Thyroid gland (tissue), 4 donors: Measurements from ENCODE around the gene ZER1. TPM values are rescaled to one million over a fixed set of nuclear protein-coding genes. Genes with fewer than 3 reads are reported as not detected.
A peak's percentile ranks its signal among the peaks of the same experiment; 100 is the strongest.
"Not testable (repeated sequence)": the region's sequence is repeated elsewhere in the genome, so short reads cannot be mapped to it uniquely, and the experiment has no call there.

Experiments
- DNase-seq, 2 donors: peaks; one replicate each; pipeline ENCODE4 v3.0.0-alpha.2; 2019
- H3K27ac ChIP-seq, 3 donors: fragments of 200-600 bp; sonication (generic); 1 replicate in 2 of 3; 2 replicates in 1 of 3; pipeline ENCODE4 v1.5.1; 2016 to 2019; ENCODE audit warnings: mild to moderate bottlenecking in 1 of 3, moderate library complexity in 1 of 3
- H3K27me3 ChIP-seq: fragments of 200-600 bp; sonication (generic); one replicate; pipeline ENCODE4 v1.5.1; 2019
- H3K36me3 ChIP-seq, 2 donors: fragments of 200-600 bp; sonication (generic); one replicate each; pipeline ENCODE4 v1.5.1; 2016 to 2019
- H3K4me1 ChIP-seq, 2 donors: fragments of 200-600 bp; sonication (generic); one replicate each; pipeline ENCODE4 v1.5.1; 2017 to 2019
- H3K4me3 ChIP-seq, 3 donors: fragments of 200-600 bp; sonication (generic); replicated peaks in 1 of 3; 1 replicate in 2 of 3; 2 replicates in 1 of 3; pipeline ENCODE4 v1.5.1; 2016; ENCODE audit warnings: mild to moderate bottlenecking in 1 of 3
- H3K9me3 ChIP-seq: fragments of 200-600 bp; sonication (generic); one replicate; pipeline ENCODE4 v1.5.1; 2017
- POLR2A ChIP-seq, 2 donors: fragments of 450-650 bp; IDR thresholded peaks; one replicate each; pipeline ENCODE4 v1.6.1; 2017; ENCODE audit warnings: antibody characterized with exemption in 2 of 2, mild to moderate bottlenecking in 2 of 2, moderate library complexity in 1 of 2
- WGBS, 2 donors: methylation state at CpG; one replicate each; pipeline ENCODE4 v1.1.5; 2017; 5-methylcytosine and 5-hydroxymethylcytosine counted together
- intact Hi-C: fragments of 100-400 bp; cut with DNase I; formaldehyde crosslinking; loops from one replicate; pipeline ENCODE4 v1.15.1; 2023
- total RNA-seq, 4 donors: library from RNA; depleted of rRNA; stranded (reverse); fragments of >200 nt; gene quantifications; one replicate each; pipeline ENCODE4 v1.2.3, GENCODE V29; 2016
- TF ChIP-seq, protein P1 (sequence below), 6 experiments: fragments of 200-600 bp in 3 of 6; fragments of 450-650 bp in 3 of 6; sonication (generic) in 3 of 6; IDR thresholded peaks; one replicate each; pipeline ENCODE4 v1.5.1; 2016 to 2019; ENCODE audit warnings: antibody characterized with exemption in 6 of 6, mild to moderate bottlenecking in 2 of 6, inconsistent platforms in 1 of 6, moderate library complexity in 1 of 6

ZER1 gene
- total RNA-seq, 4 donors from 2014 or later = 45.1 to 129 (median 70.2) TPM

DNA sequence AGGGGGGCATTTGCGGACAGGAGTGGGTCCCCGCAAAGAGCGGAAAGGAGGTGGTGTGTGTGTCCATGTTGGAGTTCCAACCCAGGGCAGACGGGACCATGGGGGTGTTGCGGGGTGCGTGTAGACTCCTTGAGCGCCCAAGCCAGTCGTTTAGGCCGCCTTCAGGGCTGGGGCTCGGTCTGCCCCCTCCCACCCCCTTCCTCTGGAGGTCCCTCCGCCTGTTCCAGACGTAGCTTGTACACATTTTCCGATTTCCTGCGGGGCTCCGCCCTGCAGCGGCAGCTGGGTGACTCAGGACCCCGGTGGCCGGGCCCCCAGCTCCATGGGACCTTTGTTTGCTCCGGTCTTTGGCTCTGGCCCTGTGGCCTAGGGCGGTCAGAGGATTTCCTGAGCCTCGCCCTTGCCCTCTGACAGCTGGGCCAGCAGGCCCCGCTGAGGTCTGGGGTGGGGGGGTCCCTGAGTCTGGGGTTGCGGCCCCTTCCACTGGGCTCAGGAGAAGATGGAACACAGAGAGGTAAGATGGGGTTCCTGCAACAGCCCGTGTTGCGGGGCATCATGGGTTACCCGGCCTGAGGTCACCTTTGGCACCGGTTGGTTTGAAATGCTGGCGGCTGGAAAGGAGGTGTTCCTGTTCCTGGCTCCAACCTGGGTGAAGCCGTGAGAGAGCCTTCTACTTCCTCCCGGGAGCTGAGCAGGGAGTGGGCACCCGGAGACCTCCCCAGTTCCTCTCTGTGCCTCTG lies 67.9 kb downstream of the ZER1 start:
- TF ChIP-seq, protein P1, sequence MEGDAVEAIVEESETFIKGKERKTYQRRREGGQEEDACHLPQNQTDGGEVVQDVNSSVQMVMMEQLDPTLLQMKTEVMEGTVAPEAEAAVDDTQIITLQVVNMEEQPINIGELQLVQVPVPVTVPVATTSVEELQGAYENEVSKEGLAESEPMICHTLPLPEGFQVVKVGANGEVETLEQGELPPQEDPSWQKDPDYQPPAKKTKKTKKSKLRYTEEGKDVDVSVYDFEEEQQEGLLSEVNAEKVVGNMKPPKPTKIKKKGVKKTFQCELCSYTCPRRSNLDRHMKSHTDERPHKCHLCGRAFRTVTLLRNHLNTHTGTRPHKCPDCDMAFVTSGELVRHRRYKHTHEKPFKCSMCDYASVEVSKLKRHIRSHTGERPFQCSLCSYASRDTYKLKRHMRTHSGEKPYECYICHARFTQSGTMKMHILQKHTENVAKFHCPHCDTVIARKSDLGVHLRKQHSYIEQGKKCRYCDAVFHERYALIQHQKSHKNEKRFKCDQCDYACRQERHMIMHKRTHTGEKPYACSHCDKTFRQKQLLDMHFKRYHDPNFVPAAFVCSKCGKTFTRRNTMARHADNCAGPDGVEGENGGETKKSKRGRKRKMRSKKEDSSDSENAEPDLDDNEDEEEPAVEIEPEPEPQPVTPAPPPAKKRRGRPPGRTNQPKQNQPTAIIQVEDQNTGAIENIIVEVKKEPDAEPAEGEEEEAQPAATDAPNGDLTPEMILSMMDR (IDR thresholded peaks at IDR 0.05) = no peak
- no peak for TF ChIP-seq POLR2A (IDR thresholded peaks at IDR 0.05)
- no peaks in the 10 kb centered on the region for H3K9me3 ChIP-seq
- 64 to 71% methylated on average over 13 to 30 of the region's 31 CpGs for WGBS, 2 donors
- H3K27ac ChIP-seq = peak overlapping the region in 2 of 3 donors; percentile 78 to 80
- DNase-seq = no peak
- H3K27me3 ChIP-seq = no peaks in the 10 kb centered on the region
- intact Hi-C loops = no loop called here
- H3K4me3 ChIP-seq = peak overlapping the region in 1 of 3 donors; percentile 83
- no peaks in the 10 kb centered on the region for H3K36me3 ChIP-seq
- H3K4me1 ChIP-seq = peaks cover 0 to 9% of the 10 kb centered on the region in 2 donors

DNA sequence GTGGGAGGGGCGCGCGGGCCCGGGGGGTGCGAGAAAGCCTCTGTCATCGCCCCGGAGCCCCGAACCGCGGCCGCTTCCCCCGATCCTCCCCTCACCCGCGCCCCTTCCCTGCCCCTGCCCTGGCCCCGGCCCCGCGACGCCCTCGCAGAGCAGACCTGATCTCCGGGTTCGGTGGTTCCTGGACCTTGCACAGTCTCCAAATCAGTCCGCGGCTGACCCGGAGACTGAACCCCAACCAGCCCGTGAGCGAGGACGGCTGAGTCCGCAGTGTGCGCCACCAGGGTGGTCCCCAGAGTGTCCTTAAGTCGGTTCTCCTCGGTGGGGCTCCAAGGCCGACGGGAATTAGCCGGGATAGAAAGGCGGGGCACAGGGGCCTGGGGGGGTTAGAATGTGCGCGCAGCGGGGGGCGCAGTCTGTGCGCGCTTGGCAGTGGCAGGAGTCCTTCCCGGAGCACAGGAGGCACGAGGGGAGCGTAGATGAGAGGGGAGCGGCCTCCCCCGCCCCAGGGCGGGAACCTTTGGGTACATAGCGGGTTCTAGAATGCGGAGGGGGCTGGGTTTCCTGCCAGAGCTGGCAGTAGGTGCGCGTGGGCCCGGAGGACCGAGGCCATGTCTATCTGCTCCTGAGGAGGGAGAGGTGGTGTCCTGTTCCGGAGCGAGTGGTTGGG lies 68.6 kb downstream of the ZER1 start:
- intact Hi-C loops = no loop called here
- TF ChIP-seq, protein P1 (IDR thresholded peaks at IDR 0.05) = no peak
- no peak for TF ChIP-seq POLR2A (IDR thresholded peaks at IDR 0.05)
- 5 to 20% methylated on average over 14 to 32 of the region's 55 CpGs for WGBS, 2 donors
- Histone ChIP-seq H3K4me3 (peak overlapping the region; percentile 75 to 83 (median 79)), H3K4me1 (peaks cover 0 to 9% of the 10 kb centered on the region in 2 donors), H3K27me3 (no peaks in the 10 kb centered on the region), H3K36me3 (no peaks in the 10 kb centered on the region), H3K9me3 (no peaks in the 10 kb centered on the region), H3K27ac (peak overlapping the region; percentile 51 to 80 (median 78))
- DNase-seq = peak; percentile 42 to 47

DNA sequence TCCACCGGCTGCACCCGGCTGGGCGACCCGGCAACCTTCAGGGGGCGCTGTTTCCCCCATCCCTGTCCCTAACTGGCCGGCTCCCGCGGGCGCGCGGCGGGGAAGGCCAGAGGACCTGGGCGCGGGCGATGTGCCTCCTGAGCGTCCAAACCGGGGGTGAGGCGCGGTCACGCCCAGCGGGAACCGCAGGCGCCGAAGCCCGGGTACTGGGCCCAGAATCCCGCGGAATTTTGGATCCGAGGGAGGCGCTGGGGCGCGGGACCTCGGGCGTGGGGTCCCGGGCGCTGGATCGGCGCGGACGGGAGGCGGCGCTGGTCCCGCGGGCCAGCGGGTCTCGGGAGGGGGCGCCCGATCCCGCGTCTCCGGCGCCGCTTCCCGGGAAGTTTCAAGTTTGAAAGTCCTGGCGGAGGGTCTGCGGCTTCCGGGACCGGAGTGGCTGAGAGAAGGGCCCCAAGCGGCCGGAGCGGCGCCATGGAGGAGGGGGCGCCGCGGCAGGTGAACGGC lies 69.2 kb downstream of the ZER1 start, which contains the start of gene PKN3:
PKN3 (plus strand) TSS at position 59 of the 504 bp plus-strand sequence; CDS start at position 472, 413 bp downstream.
- DNase-seq = peak; percentile 83 to 88
- Histone ChIP-seq H3K36me3 (no peaks in the 10 kb centered on the region), H3K27ac (peak within 1 kb of the TSS; percentile 51 to 80 (median 78)), H3K9me3 (no peaks in the 10 kb centered on the region), H3K27me3 (no peaks in the 10 kb centered on the region), H3K4me1 (peaks cover 0 to 9% of the 10 kb centered on the region in 2 donors), H3K4me3 (peak within 1 kb of the TSS; percentile 75 to 83 (median 79))
- intact Hi-C loops = no loop called here
- WGBS, 2 donors = 0 to 1% methylated on average over 5 to 23 of the region's 65 CpGs
- no peak for TF ChIP-seq POLR2A (IDR thresholded peaks at IDR 0.05)
- TF ChIP-seq, protein P1 (IDR thresholded peaks at IDR 0.05) = peak; percentile 53 to 93 (median 79)

DNA sequence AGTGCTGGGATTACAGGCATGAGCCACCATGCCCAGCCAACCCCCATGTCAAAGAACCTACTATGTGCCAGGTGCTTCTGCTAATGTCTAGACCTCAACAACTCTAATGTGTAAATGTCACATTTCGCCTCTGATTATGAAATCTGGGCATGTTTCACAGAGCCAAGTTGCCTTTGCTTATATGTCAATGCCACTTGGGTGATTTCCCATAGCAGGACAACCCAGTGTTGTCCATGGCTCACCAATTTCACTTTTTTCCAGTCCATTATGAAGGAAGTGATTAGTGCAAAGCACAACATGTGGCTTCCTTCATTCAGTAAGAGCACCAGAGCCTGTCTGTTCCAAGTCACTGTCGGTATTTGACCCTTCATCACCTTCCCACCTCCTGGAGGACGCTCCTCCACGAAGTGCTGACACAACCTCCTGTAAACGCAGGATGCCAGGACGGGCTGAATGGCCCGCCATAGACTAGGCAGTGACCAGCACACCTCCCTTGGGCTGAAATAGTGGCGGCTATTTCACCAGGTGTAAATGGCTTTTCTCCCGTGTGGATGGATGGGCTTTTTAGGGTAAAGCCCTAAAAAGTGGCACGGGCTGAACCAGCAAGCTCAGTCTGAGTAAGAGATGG lies 70.4 kb downstream of the ZER1 start:
- DNase-seq = no peak
- no peak overlapping the region for H3K4me3 ChIP-seq
- no peaks in the 10 kb centered on the region for H3K9me3 ChIP-seq
- peaks cover 0 to 9% of the 10 kb centered on the region in 2 donors for H3K4me1 ChIP-seq
- intact Hi-C loops = no loop called here
- TF ChIP-seq POLR2A (IDR thresholded peaks at IDR 0.05) = no peak
- TF ChIP-seq, protein P1 (IDR thresholded peaks at IDR 0.05) = no peak
- WGBS, 2 donors = 75 to 78% methylated on average over 10 of the region's 10 CpGs
- no peaks in the 10 kb centered on the region for H3K27me3 ChIP-seq
- H3K27ac ChIP-seq = no peak overlapping the region
- peaks cover 0 to 2% of the 10 kb centered on the region in 2 donors for H3K36me3 ChIP-seq

DNA sequence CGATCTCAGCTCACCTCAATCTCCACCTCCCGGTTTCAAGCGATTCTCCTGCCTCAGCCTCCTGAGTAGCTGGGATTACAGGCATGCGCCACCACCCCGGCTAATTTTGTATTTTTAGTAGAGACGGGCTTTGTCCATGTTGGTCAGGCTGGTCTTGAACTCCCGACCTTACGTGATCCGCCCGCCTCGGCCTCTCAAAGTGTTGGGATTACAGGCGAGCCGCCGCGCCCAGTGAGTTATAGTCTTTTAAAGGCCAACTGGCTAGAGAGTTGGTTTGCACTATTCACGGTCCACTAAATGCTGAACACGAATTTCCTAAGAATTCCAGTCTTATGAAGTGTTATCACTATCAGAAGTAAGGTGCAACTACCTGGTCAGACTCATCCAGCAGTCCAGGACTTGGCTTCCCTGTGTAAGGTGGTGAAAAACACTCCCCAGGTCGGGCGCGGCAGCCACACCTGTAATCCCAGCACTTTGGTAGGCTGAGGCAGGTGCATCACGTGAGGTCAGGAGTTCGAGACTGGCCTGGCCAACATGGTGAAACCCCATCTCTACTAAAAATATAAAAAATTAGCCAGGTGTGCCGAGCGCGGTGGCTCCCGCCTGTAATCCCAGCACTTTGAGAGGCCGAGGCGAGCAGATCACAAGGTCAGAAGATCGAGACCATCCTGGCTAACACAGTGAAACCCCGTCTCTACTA lies 72.5 kb downstream of the ZER1 start:
- 92 to 95% methylated on average over 30 of the region's 30 CpGs for WGBS, 2 donors
- H3K4me3 ChIP-seq, H3K9me3 ChIP-seq, DNase-seq, intact Hi-C loops, H3K27ac ChIP-seq, H3K4me1 ChIP-seq, H3K27me3 ChIP-seq: not testable (repeated sequence)
- peaks cover 4 to 17% of the 10 kb centered on the region in 2 donors for H3K36me3 ChIP-seq
